ENCODE measurements around the gene GFOD1. TPM values are rescaled to one million over a fixed set of nuclear protein-coding genes. Genes with fewer than 3 reads are reported as not detected.

GFOD1 gene
- total and polyA plus RNA-seq, 10 of the 15 experiments (the other 5 are each of a cell fraction or from before 2014, with no cell fraction given): 6.5 to 41.4 (median 16.0) TPM

DNA sequence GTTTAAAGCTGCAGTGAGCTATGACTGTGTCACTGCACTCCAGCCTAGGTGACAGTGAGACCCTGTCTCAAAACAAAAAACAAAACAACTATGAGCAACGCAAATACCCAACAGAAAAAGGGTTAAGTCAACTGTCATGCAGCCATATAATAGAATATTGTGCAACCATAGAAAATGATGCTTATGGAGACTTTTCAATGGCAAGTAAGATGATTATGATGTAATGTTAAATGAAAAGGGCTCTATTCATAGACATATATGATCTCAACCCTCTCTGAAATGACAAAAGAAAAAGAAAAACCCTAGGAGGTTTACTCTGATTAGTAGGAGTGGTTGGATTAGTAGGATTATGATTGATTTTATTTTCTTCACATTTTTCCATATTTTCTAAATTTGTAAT lies 117.8 kb downstream of the GFOD1 start:
- Histone ChIP-seq H3K4me2 (ENCODE audit: control insufficient read depth, insufficient read depth) (no peak overlapping the region), H4K20me1 (ENCODE audit: control insufficient read depth, insufficient read depth) (no peaks in the 10 kb centered on the region), H3K27me3 (replicated peaks in 1 of 2; ENCODE audit: control insufficient read depth in 2 of 2, insufficient read depth in 2 of 2, low read length in 1 of 2) (no peaks in the 10 kb centered on the region), H3K4me1 (ENCODE audit: control insufficient read depth, insufficient read depth, low read length) (peaks cover 14% of the 10 kb centered on the region), H3K4me3 (no peak overlapping the region), H3K9me3 (replicated peaks; ENCODE audit: control insufficient read depth, insufficient read depth, low read length) (no peaks in the 10 kb centered on the region), H3K27ac (ENCODE audit: control insufficient read depth, insufficient read depth) (no peak overlapping the region), H2AFZ (ENCODE audit: control insufficient read depth, low read depth, low read length) (no peak overlapping the region), H3K36me3 (ENCODE audit: control insufficient read depth in 2 of 2, insufficient read depth in 2 of 2, low read length in 1 of 2) (peaks cover 5 to 13% of the 10 kb centered on the region in 2 experiments; a peak in 3 of 4 replicates), H3K9ac (ENCODE audit: control insufficient read depth, insufficient read depth, low read length) (no peak overlapping the region), H3K79me2 (ENCODE audit: control insufficient read depth, insufficient read depth, low read length) (peaks cover 10% of the 10 kb centered on the region)
- in situ Hi-C loops (cut with MboI): no loop called here
- no peak for TF ChIP-seq STAT1 (conservative IDR thresholded peaks at IDR 0.05)
- TF ChIP-seq CBX3 (IDR thresholded peaks at IDR 0.05; ENCODE audit: borderline replicate concordance, low read depth): no peak
- no peak for TF ChIP-seq GABPA (IDR thresholded peaks at IDR 0.05; ENCODE audit: low read depth)
- no peak for TF ChIP-seq NFYA (IDR thresholded peaks at IDR 0.05; ENCODE audit: borderline replicate concordance, low read depth, low read length)
- TF ChIP-seq MTA3 (IDR thresholded peaks at IDR 0.05; ENCODE audit: borderline replicate concordance, low read length): no peak
- TF ChIP-seq ATF7 (IDR thresholded peaks at IDR 0.05; ENCODE audit: low read depth): peak; percentile 38
- no peak for TF ChIP-seq ZNF622 (IDR thresholded peaks at IDR 0.05)
- no peak for TF ChIP-seq NR2F1 (conservative IDR thresholded peaks at IDR 0.05)
- TF ChIP-seq, protein P1, sequence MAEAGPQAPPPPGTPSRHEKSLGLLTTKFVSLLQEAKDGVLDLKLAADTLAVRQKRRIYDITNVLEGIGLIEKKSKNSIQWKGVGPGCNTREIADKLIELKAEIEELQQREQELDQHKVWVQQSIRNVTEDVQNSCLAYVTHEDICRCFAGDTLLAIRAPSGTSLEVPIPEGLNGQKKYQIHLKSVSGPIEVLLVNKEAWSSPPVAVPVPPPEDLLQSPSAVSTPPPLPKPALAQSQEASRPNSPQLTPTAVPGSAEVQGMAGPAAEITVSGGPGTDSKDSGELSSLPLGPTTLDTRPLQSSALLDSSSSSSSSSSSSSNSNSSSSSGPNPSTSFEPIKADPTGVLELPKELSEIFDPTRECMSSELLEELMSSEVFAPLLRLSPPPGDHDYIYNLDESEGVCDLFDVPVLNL (IDR thresholded peaks at IDR 0.05; ENCODE audit: low read depth, low read length): no peak
- ATAC-seq (no peak), FAIRE-seq (no peak), DNase-seq (ENCODE audit: low read depth, low spot score) (no peak)
- ChIA-PET SMC1A (ENCODE audit: uncharacterized antibody, unreplicated experiment) (interaction anchor here (0.8 to 1.4 kb wide), 8 partner anchors 10 to 59 kb away, joined by 3 to 7 read pairs (median 4); no protein-coding TSS in a partner anchor), CTCF (interaction anchor here (0.7 to 1.2 kb wide), 4 partner anchors 11 to 51 kb away, joined by 3 to 4 read pairs (median 4); no protein-coding TSS in a partner anchor), RAD21 (ENCODE audit: unreplicated experiment) (interaction anchor here (1.0 to 1.6 kb wide), 4 partner anchors 12 to 66 kb away, joined by 3 to 7 read pairs (median 4); no protein-coding TSS in a partner anchor), POLR2A (interaction anchor here (0.7 to 0.8 kb wide), 2 partner anchors 69 to 246 kb away, joined by 3 to 4 read pairs; partner anchors contain the start of gene NOL7)
- no TSS peak for BruUV-seq (replicated peaks)
- WGBS (ENCODE audit: insufficient coverage, insufficient replicate concordance, low lambda C conversion rate, missing lambda C conversion rate): 95% methylated on average over 1 of the region's 1 CpG
- intact Hi-C loops (cut with micrococcal nuclease; ENCODE audit: unreplicated experiment): no loop called here

All from GM12878 (cell line).